ENCODE data around the gene PSMD12.

DNA sequence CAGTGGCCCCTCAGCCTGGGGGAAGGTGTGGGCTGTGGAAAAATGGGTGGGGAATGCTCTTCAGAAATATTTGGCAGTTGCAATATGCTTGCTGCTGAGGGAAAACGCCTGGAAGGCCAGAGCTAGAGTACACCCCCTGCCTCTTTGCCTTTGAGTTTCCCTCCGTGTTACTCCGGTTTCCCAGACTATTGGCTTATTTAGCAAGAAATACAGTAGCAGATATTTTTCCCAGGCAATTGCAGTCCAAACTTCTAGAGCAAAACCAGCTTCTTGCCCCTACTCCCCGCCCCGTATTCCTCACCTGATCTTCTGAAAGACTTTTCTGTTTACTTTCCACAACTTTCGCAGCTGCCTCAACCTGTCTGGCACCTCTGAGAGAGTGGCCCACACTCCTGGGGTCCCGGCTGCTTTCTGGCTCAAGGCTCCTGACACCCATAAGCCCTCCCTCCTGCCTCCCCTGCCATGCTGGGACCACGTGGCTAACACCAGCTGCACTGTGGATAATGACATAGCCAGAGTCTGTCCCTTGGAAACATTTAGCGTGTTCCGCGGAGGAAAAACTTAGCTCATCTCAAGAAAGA lies 75.6 kb downstream of the PSMD12 start:
- TF ChIP-seq, protein P1, sequence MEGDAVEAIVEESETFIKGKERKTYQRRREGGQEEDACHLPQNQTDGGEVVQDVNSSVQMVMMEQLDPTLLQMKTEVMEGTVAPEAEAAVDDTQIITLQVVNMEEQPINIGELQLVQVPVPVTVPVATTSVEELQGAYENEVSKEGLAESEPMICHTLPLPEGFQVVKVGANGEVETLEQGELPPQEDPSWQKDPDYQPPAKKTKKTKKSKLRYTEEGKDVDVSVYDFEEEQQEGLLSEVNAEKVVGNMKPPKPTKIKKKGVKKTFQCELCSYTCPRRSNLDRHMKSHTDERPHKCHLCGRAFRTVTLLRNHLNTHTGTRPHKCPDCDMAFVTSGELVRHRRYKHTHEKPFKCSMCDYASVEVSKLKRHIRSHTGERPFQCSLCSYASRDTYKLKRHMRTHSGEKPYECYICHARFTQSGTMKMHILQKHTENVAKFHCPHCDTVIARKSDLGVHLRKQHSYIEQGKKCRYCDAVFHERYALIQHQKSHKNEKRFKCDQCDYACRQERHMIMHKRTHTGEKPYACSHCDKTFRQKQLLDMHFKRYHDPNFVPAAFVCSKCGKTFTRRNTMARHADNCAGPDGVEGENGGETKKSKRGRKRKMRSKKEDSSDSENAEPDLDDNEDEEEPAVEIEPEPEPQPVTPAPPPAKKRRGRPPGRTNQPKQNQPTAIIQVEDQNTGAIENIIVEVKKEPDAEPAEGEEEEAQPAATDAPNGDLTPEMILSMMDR (IDR thresholded peaks at IDR 0.05): no peak
- no peak for TF ChIP-seq POLR2A (IDR thresholded peaks at IDR 0.05)
- no peak for TF ChIP-seq POLR2AphosphoS5 (IDR thresholded peaks at IDR 0.05)

Measured in prostate gland (tissue), 2 donors.